ENCODE measurements around the gene PKNOX1. TPM values are rescaled to one million over a fixed set of nuclear protein-coding genes. Genes with fewer than 3 reads are reported as not detected.
"Not testable (repeated sequence)": the region's sequence is repeated elsewhere in the genome, so short reads cannot be mapped to it uniquely, and the experiment has no call there.

The PKNOX1 gene
- total and polyA plus RNA-seq, 2 of the 13 experiments (the other 11 are each of a cell fraction or from before 2014, with no cell fraction given) = 7.9 to 16.2 TPM

GRCh38 chr21:43069682-43070081 lies 95.3 kb downstream of the PKNOX1 start:
- ATAC-seq; POLR2A ChIA-PET; BruUV-seq (replicated peaks); H3K4me3 ChIP-seq (replicated peaks in 1 of 3; ENCODE audit: insufficient read depth in 1 of 3, low read depth in 2 of 3, low read length in 3 of 3); H3K4me1 ChIP-seq (ENCODE audit: insufficient read depth, low read length); intact Hi-C loops (cut with micrococcal nuclease; ENCODE audit: unreplicated experiment); H3K9me3 ChIP-seq (ENCODE audit: low read length); H3K9ac ChIP-seq (ENCODE audit: insufficient read depth, low read depth, low read length); H3K4me2 ChIP-seq (ENCODE audit: low read depth, low read length); CTCF ChIA-PET (ENCODE audit: low intra/inter-chr PET ratio, low total read pairs); H3K36me3 ChIP-seq (replicated peaks in 1 of 2; ENCODE audit: control insufficient read depth in 1 of 2, insufficient read depth in 2 of 2, low read length in 2 of 2); H3K27ac ChIP-seq (ENCODE audit: extremely low read length, insufficient read depth, low read length); FAIRE-seq; H4K20me1 ChIP-seq (ENCODE audit: insufficient read depth, low read length); H3K79me2 ChIP-seq (ENCODE audit: insufficient read depth, low read length); DNase-seq (ENCODE audit: low spot score); H2AFZ ChIP-seq (ENCODE audit: low read length); H3K27me3 ChIP-seq (ENCODE audit: control insufficient read depth in 1 of 2, insufficient read depth in 2 of 2, low read length in 2 of 2); in situ Hi-C loops (cut with HindIII; ENCODE audit: extremely low pct_ligation_motif_present, low pct_unique_long_range_greater_than_20kb): not testable (repeated sequence)
- no CpG with 5 or more reads among the region's 10 CpGs for WGBS (ENCODE audit: low lambda C conversion rate)

- POLR2A ChIA-PET; H3K4me1 ChIP-seq (ENCODE audit: insufficient read depth, low read length); H3K79me2 ChIP-seq (ENCODE audit: insufficient read depth, low read length); H3K36me3 ChIP-seq (replicated peaks in 1 of 2; ENCODE audit: control insufficient read depth in 1 of 2, insufficient read depth in 2 of 2, low read length in 2 of 2); ATAC-seq; H3K27me3 ChIP-seq (ENCODE audit: control insufficient read depth in 1 of 2, insufficient read depth in 2 of 2, low read length in 2 of 2); CTCF ChIA-PET (ENCODE audit: low intra/inter-chr PET ratio, low total read pairs); FAIRE-seq; H3K27ac ChIP-seq (ENCODE audit: extremely low read length, insufficient read depth, low read length); H3K9ac ChIP-seq (ENCODE audit: insufficient read depth, low read depth, low read length); H3K9me3 ChIP-seq (ENCODE audit: low read length); DNase-seq (ENCODE audit: low spot score); H3K4me2 ChIP-seq (ENCODE audit: low read depth, low read length); in situ Hi-C loops (cut with HindIII; ENCODE audit: extremely low pct_ligation_motif_present, low pct_unique_long_range_greater_than_20kb); H4K20me1 ChIP-seq (ENCODE audit: insufficient read depth, low read length); H3K4me3 ChIP-seq (replicated peaks in 1 of 3; ENCODE audit: insufficient read depth in 1 of 3, low read depth in 2 of 3, low read length in 3 of 3); H2AFZ ChIP-seq (ENCODE audit: low read length); intact Hi-C loops (cut with micrococcal nuclease; ENCODE audit: unreplicated experiment): not testable (repeated sequence)
- TSS peak; percentile 22 for BruUV-seq (replicated peaks)
- no CpG with 5 or more reads among the region's 11 CpGs for WGBS (ENCODE audit: low lambda C conversion rate)
Measured at GRCh38 chr21:43072742-43073141, 98.4 kb downstream of the PKNOX1 start.

- DNase-seq (ENCODE audit: low spot score); H3K79me2 ChIP-seq (ENCODE audit: insufficient read depth, low read length): not testable (repeated sequence)
- WGBS (ENCODE audit: low lambda C conversion rate) = no CpG with 5 or more reads among the region's 74 CpGs
Measured at GRCh38 chr21:43074401-43075169, 100.2 kb downstream of the PKNOX1 start.

DNA sequence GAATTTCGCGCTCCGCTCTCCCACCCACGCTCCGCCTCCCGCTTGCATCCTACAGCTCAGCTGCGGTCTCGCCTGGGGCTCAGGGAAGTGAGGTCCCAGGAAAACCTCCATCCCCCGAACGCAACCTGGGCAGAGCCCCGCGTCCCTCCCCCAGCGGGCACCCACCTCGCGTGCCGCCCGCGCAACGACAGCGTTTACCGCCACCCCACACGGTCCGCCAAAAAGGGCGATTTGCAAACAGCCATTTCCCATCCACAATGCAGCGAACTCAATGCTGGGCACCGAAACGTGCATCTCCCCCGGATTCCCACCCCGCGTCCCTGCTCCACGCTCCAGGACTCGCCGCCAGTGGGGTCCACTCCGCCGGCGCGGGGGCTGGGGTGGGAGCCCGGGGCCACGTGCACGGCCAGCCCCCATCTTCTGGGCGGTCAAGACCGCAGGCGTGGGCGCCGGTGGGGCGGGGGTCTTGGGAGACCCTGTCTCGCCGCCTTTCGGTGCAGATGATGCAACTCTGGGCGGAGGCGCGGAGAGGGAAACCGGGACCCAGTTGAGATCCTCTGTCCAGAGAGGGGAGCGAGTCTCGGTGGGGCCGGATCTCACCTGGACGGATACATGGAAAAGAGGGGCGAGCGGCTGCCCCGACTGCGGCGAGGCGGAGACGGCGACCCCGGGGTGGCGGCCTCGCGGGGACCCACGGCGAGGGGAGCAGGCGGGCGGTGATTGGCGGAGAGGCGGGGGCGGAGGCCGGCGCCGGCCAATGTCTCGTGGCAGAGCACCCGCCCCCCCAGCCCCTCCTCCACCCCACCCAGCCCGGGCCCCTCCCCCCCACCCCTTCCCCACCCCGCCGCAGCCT lies 101.0 kb downstream of the PKNOX1 start, which contains the start of gene CBS:
TSS of gene CBS (minus strand) at position 666 of the 853 bp plus-strand sequence. CDS start 3,642 bp downstream, outside the sequence.
- not testable (repeated sequence) for BruUV-seq (replicated peaks)
- no CpG with 5 or more reads among the region's 84 CpGs for WGBS (ENCODE audit: low lambda C conversion rate)

More at GRCh38 chr21:43074401-43075169, 100.2 kb downstream of the PKNOX1 start:
- H3K4me1 ChIP-seq (ENCODE audit: insufficient read depth, low read length); H3K27ac ChIP-seq (ENCODE audit: extremely low read length, insufficient read depth, low read length); POLR2A ChIA-PET; intact Hi-C loops (cut with micrococcal nuclease; ENCODE audit: unreplicated experiment); H3K9ac ChIP-seq (ENCODE audit: insufficient read depth, low read depth, low read length); FAIRE-seq; H4K20me1 ChIP-seq (ENCODE audit: insufficient read depth, low read length); H2AFZ ChIP-seq (ENCODE audit: low read length); H3K4me2 ChIP-seq (ENCODE audit: low read depth, low read length); H3K36me3 ChIP-seq (replicated peaks in 1 of 2; ENCODE audit: control insufficient read depth in 1 of 2, insufficient read depth in 2 of 2, low read length in 2 of 2); CTCF ChIA-PET (ENCODE audit: low intra/inter-chr PET ratio, low total read pairs); H3K27me3 ChIP-seq (ENCODE audit: control insufficient read depth in 1 of 2, insufficient read depth in 2 of 2, low read length in 2 of 2); in situ Hi-C loops (cut with HindIII; ENCODE audit: extremely low pct_ligation_motif_present, low pct_unique_long_range_greater_than_20kb); H3K9me3 ChIP-seq (ENCODE audit: low read length); H3K4me3 ChIP-seq (replicated peaks in 1 of 3; ENCODE audit: insufficient read depth in 1 of 3, low read depth in 2 of 3, low read length in 3 of 3); ATAC-seq: not testable (repeated sequence)
- BruUV-seq (replicated peaks) = TSS peak; percentile 74

More for the DNA sequence above, 101.0 kb downstream of the PKNOX1 start, which contains the start of gene CBS:
- in situ Hi-C loops (cut with HindIII; ENCODE audit: extremely low pct_ligation_motif_present, low pct_unique_long_range_greater_than_20kb); H3K4me2 ChIP-seq (ENCODE audit: low read depth, low read length); CTCF ChIA-PET (ENCODE audit: low intra/inter-chr PET ratio, low total read pairs); H2AFZ ChIP-seq (ENCODE audit: low read length); H4K20me1 ChIP-seq (ENCODE audit: insufficient read depth, low read length); POLR2A ChIA-PET; intact Hi-C loops (cut with micrococcal nuclease; ENCODE audit: unreplicated experiment); H3K79me2 ChIP-seq (ENCODE audit: insufficient read depth, low read length); H3K36me3 ChIP-seq (replicated peaks in 1 of 2; ENCODE audit: control insufficient read depth in 1 of 2, insufficient read depth in 2 of 2, low read length in 2 of 2); DNase-seq (ENCODE audit: low spot score); H3K9ac ChIP-seq (ENCODE audit: insufficient read depth, low read depth, low read length); H3K9me3 ChIP-seq (ENCODE audit: low read length); H3K27me3 ChIP-seq (ENCODE audit: control insufficient read depth in 1 of 2, insufficient read depth in 2 of 2, low read length in 2 of 2); H3K4me1 ChIP-seq (ENCODE audit: insufficient read depth, low read length); FAIRE-seq; H3K4me3 ChIP-seq (replicated peaks in 1 of 3; ENCODE audit: insufficient read depth in 1 of 3, low read depth in 2 of 3, low read length in 3 of 3); H3K27ac ChIP-seq (ENCODE audit: extremely low read length, insufficient read depth, low read length): not testable (repeated sequence)
- ATAC-seq = peak; percentile 48
